Hematopoietic multipotent progenitor cell treated with erythropoietin and hydrocortisone succinate and interleukin-3 and kit ligand, for 4 days (in vitro differentiated cells): ENCODE data around the gene TUFM.
"Not testable (repeated sequence)": the region's sequence is repeated elsewhere in the genome, so short reads cannot be mapped to it uniquely, and the experiment has no call there.

Experiments
- DNase-seq: peaks from one replicate; pipeline ENCODE4 v3.0.0-alpha.2; 2015

TUFM gene

GRCh38 chr16:28875134-28876018, 29.2 kb upstream of the TUFM start:
- DNase-seq, result no peak

DNA sequence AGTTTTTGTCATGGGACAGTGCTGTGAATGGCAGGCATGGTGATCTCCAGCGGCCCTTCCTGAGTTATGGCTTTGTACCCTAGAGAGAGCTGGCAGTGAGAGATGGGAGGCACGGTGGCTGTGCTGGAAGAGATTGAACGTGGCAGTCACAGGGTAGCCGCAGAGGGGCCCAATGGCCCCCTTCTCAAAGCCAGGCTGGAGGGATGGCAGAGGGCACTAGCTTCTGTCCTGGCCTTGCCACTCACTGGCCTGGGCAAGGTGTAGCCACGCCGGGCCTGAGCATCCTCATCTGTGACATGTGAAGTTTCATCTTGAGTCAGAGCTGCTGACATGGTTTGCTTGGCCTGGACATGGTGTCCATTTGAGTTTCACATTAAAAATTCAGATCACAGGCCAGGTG, 28.3 kb upstream of the TUFM start:
- DNase-seq, result no peak

DNA sequence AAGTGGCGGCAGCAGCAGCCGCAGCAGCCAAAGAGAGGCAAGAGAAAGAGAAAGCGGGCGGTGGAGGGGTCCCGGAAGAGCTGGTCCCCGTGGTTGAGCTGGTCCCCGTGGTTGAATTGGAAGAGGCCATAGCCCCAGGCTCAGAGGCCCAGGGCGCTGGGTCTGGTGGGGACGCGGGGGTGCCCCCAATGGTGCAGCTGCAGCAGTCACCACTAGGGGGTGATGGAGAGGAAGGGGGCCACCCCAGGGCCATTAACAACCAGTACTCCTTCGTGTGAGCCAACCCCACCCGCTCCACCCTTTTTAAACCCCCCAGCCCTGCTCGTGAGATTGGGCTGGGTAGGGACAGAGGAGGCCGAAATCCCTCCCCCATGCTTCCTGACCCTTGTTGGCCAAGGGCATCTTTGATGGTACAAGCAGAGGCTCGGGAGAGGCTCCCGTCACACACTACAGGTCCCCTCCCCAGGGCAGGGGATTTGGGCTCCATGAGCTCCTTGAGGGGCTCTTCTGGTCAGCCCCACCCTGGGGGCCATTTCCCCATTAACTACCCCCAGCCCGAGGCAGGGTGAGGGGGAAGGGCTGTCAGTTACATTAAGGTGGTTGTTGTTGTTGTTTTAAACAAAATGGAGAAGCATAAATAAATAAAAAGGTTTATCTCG, 27.5 kb upstream of the TUFM start:
- peak; percentile 74 for DNase-seq

DNA sequence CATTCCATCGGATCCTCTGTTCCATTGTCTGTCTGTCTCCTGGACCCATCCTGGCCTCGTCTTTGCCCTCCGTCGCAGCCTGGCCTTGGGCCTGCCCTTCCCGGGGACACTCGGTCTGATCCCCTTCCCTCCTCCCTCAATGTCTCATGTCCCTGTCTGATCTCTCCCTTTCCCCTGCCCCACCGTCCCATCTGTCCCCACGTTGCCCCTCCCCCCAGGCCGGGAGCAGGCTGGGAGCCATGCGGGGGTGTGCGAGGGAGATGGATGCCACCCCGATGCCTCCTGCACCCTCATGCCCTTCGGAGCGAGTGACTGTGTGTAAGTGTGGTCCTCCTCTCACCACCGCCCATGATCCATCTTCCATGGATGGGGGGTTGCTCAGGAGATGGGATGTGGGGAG, 26.8 kb upstream of the TUFM start:
- no peak for DNase-seq

GRCh38 chr16:28869201-28869600, 23.1 kb upstream of the TUFM start:
- DNase-seq, result no peak

- DNase-seq, result not testable (repeated sequence)
Observed at GRCh38 chr16:28867646-28868045, 21.5 kb upstream of the TUFM start.

- no peak for DNase-seq
Observed at GRCh38 chr16:28867241-28867640, 21.1 kb upstream of the TUFM start.

GRCh38 chr16:28866454-28866804, 20.3 kb upstream of the TUFM start:
- no peak for DNase-seq

GRCh38 chr16:28865722-28866453, 19.7 kb upstream of the TUFM start:
- no peak for DNase-seq

- no peak for DNase-seq
Observed at GRCh38 chr16:28865001-28865688, 19.0 kb upstream of the TUFM start.

GRCh38 chr16:28863929-28864793, 18.0 kb upstream of the TUFM start:
- peak; percentile 48 for DNase-seq

DNA sequence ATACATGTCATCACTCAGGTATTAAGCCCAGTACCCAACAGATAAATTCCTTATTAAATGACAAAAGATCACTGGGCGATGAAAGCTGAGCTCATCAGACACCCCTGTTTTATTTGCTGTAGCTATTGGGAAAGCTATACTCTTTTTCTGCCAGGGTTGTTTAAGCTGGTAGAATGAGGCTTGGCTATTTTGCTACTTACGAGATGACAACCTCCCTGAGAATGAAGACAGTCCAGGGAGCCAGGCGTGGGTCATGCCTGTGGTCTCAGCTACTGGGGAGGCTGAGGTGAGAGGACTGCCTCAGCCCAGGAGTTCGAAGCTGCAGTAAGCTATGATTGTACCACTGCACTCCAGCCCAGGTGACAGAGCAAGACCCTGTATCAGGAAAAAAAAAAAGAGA, 13.2 kb upstream of the TUFM start:
- no peak for DNase-seq

GRCh38 chr16:28858421-28858820, 12.3 kb upstream of the TUFM start:
- no peak for DNase-seq

DNA sequence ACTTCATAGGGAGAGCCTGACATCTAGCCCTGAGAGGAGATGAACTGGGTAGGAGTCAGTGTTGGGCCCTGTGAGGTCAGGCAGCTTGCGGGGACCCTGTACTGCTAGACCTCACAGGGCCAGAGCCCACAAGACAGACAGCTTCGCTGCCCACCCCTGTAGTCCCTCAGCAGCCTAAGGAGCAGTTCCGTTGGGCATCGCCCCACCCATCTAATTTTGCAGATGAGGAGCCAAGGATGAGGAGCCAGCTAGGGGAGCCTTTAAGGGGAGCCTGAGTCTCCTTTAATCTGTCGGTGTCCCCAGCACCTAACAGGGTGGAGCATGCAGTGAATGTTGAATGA, 755 bp upstream of the TUFM start:
- peak; percentile 49 for DNase-seq

- DNase-seq, result peak; percentile 37
Observed at GRCh38 chr16:28845761-28846079, 428 bp downstream of the TUFM start.

DNA sequence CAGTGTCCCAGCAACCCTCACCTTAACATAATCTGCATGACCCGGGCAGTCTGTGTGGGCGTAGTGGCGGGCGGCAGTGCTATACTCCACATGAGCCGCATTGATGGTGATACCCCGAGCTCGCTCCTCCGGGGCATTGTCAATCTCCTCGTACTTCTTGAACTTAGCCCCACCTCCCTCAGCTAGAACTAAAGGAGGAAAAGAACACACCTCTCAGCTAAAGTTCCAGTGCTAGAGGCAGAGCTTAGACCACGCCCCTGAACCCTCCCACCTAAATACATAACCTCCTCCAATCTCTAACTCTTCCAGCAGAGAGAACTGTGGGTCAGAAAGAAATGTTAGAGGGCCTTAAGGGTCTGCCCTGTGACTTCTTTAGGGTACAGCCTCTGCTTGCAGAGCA, 855 bp downstream of the TUFM start:
- peak; percentile 89 for DNase-seq

GRCh38 chr16:28844226-28844885, 1.8 kb downstream of the TUFM start:
- DNase-seq, result no peak

GRCh38 chr16:28843766-28844165, 2.4 kb downstream of the TUFM start:
- no peak for DNase-seq

GRCh38 chr16:28842696-28843095, 3.5 kb downstream of the TUFM start:
- DNase-seq, result no peak

GRCh38 chr16:28839899-28840298, 6.2 kb downstream of the TUFM start:
- DNase-seq, result peak; percentile 26

DNA sequence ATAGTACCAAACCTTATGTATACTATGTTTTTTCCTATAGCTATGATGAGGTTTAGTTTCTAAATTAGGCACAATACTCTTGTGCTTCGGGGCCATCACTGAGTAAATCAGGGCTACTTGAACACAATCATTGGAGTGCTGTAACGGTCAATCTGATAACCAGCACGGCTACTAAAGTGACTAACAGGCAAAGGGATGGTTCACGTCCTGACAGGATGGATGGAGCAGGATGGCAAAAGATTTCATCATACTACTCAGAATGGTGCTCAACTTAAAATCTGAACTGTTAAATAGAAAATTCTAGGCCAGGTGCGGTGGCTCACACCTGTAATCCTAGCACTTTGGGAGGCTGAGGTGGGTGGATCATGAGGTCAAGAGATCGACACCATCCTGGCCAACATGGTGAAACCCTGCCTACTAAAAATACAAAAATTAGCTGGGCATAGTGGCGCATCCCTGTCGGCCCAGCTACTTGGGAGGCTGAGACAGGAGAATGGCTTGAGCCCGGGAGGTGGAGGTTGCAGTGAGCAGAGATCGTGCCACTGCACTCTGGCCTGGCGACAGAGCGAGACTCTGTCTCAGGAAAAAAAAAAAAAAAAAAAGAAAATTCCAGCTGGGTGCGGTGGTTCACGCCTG, 7.0 kb downstream of the TUFM start:
- DNase-seq, result no peak

- peak; percentile 28 for DNase-seq
Observed at GRCh38 chr16:28838558-28838918, 7.6 kb downstream of the TUFM start.
